ENCODE results near the gene PHF20.
"Not testable (repeated sequence)": the region's sequence is repeated elsewhere in the genome, so short reads cannot be mapped to it uniquely, and the experiment has no call there.

The PHF20 gene

DNA sequence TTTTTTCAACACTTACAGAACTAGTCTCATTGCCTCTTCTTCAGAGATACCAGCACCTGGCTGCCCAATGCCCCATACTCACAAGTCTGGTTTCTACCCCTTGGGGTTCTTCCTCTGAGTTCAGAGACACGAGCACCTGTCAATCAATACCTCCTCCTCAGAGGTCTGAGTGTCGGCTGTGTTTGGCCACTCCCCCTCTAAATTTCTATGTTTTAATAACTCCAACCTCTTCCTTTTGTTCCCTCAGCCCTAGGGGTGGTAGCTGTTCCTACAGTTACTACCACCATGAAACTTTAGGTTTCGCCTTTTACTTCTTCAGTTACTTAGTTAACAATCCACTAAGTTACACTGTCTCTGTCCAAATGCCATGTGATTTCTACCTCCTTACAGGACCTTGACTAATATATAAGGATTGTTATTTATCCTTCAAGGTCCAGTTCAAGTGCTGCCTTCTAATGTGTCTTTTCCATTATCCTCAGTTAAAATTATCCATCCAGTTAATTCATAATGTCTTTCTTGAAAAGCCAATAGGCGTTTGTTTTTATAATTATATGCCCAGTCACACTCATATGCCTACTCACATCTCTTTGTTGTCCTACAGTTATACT is 14.6 kb upstream of the PHF20 start:
- in situ Hi-C loops (cut with MboI; ENCODE audit: low pct_unique_long_range_greater_than_20kb, low sequenced_read_pairs, unreplicated experiment), result no loop called here
- TF ChIP-seq CTCF (IDR thresholded peaks at IDR 0.05; ENCODE audit: extremely low read depth, insufficient read depth, missing control alignments), result no peak
- no peak for DNase-seq (ENCODE audit: low spot score)

DNA sequence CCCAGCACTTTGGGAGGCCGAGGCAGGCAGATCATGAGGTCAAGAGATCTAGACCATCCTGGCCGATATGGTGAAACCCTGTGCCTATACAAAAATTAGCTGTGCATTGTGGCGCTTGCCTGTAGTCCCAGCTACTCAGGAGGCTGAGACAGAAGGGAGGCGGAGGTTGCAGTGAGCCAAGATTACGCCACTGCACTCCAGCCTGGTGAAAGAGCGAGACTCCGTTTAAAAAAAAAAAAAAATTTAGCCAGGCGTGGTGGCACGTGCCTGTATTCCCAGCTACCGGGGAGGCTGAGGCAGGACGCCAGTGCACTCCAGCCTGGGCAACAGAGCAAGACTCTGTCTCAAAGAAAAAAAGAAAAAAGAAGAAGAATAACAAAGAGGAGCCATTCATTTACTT is 10.3 kb upstream of the PHF20 start:
- in situ Hi-C loops (cut with MboI; ENCODE audit: low pct_unique_long_range_greater_than_20kb, low sequenced_read_pairs, unreplicated experiment); DNase-seq (ENCODE audit: low spot score): not testable (repeated sequence)

DNA sequence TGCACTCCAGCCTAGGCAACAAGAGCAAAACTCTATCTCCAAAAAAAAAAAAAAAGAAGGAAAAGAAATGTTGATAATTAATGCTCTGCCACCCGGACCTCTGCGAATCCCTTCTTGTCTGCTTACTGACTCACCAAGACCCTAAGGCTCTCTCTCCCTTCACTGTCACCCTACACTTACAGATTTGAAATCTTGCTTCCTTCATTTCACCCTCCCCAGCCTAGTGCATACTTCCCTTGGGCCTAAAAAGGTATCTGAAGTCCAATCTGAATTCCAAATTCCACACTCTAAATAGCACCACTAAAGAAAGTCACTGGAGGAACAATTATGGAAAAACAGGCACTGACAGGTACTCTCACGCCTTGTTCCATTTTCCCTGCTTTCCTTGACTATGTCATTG is 9.4 kb upstream of the PHF20 start:
- no peak for TF ChIP-seq CTCF (IDR thresholded peaks at IDR 0.05; ENCODE audit: extremely low read depth, insufficient read depth, missing control alignments)
- in situ Hi-C loops (cut with MboI; ENCODE audit: low pct_unique_long_range_greater_than_20kb, low sequenced_read_pairs, unreplicated experiment), result no loop called here
- no peak for DNase-seq (ENCODE audit: low spot score)

- DNase-seq (ENCODE audit: low spot score); in situ Hi-C loops (cut with MboI; ENCODE audit: low pct_unique_long_range_greater_than_20kb, low sequenced_read_pairs, unreplicated experiment): not testable (repeated sequence)
These were observed 6.9 kb upstream of the PHF20 start for GRCh38 chr20:35764936-35765335.

- in situ Hi-C loops (cut with MboI; ENCODE audit: low pct_unique_long_range_greater_than_20kb, low sequenced_read_pairs, unreplicated experiment), result no loop called here
- no peak for DNase-seq (ENCODE audit: low spot score)
These were observed 5.0 kb upstream of the PHF20 start for GRCh38 chr20:35766843-35767242.

GRCh38 chr20:35767683-35768481 is 3.9 kb upstream of the PHF20 start:
- in situ Hi-C loops (cut with MboI; ENCODE audit: low pct_unique_long_range_greater_than_20kb, low sequenced_read_pairs, unreplicated experiment), result no loop called here
- no peak for TF ChIP-seq CTCF (IDR thresholded peaks at IDR 0.05; ENCODE audit: extremely low read depth, insufficient read depth, missing control alignments)
- DNase-seq (ENCODE audit: low spot score), result peak; percentile 82

More at GRCh38 chr20:35766843-35767242, 5.0 kb upstream of the PHF20 start:
- TF ChIP-seq CTCF (IDR thresholded peaks at IDR 0.05; ENCODE audit: extremely low read depth, insufficient read depth, missing control alignments), result no peak

GRCh38 chr20:35768731-35769664 is 2.8 kb upstream of the PHF20 start:
- in situ Hi-C loops (cut with MboI; ENCODE audit: low pct_unique_long_range_greater_than_20kb, low sequenced_read_pairs, unreplicated experiment), result no loop called here
- DNase-seq (ENCODE audit: low spot score), result peak; percentile 38
- no peak for TF ChIP-seq CTCF (IDR thresholded peaks at IDR 0.05; ENCODE audit: extremely low read depth, insufficient read depth, missing control alignments)
